ENCODE data around the gene TBC1D22A.

TBC1D22A gene

DNA sequence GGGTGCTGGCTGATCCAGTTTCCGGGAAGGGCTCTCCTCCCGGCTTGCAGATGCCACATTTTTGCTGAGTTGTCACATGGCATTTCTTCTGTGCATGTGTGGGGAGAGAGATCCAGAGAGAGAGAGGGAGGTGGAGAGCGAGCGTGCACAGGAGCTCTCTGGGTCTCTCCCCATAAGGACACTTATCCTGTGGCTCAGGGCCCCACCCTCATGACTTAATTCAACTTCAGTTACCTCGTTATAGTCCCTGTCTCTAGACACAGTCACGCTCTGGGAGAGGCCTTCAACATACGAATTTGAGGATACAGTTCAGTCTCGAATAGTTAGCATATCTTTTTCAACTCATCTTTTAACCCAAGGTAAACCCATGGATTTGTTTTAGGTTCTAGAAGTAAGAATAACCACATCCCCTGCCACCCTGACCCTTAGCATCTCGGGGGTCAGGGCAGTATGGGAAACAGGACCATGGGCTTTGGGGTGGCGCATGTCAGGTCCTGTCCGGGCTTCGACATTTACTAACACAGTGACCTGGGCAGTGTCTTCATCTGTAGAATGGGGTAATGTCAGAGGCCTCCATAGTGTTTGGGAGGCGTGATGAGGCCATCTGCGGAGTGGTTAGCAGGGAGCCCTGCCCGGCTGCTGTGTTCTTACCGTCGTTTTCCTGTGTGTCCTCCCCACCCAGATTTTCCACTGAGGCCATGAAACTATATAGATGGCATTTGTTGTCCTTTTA, 46.9 kb downstream of the TBC1D22A start:
- TF ChIP-seq CTCF (IDR thresholded peaks at IDR 0.05; ENCODE audit: extremely low read depth, missing control alignments): no peak

GRCh38 chr22:46810856-46811786, 48.7 kb downstream of the TBC1D22A start:
- DNase-seq (ENCODE audit: low spot score): no peak
- no peak for TF ChIP-seq CTCF (IDR thresholded peaks at IDR 0.05; ENCODE audit: extremely low read depth, missing control alignments)

More for the DNA sequence above, 46.9 kb downstream of the TBC1D22A start:
- no peak for DNase-seq (ENCODE audit: low spot score)

DNA sequence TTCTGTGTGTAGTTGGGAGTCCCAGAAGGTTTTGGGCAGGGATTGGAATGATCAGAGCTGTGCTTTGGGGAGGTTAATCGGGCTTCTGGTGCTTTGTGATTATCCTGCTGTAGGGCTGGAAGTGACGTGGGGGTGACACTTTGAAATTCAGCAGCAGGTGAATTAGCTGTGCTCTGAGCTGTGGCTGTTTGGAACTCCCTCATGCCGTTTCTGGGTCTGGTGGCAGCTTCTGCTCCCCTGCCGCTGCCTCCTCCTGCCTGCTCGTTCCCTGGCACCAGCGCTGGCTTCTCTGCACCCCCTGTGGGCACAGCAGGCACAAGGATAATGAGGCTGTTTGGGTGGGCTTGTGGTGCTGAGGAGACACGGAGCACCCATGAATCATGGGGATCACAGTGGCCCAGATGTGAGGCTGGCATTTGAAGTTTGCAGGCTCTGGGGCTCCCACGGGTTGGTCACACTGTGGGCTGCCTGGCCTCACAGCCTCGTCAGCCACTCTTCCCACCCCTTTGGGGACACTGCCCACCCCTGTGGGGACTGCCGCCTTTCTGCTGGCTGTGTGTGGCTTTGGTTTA, 49.7 kb downstream of the TBC1D22A start:
- no peak for DNase-seq (ENCODE audit: low spot score)
- no peak for TF ChIP-seq CTCF (IDR thresholded peaks at IDR 0.05; ENCODE audit: extremely low read depth, missing control alignments)

DNA sequence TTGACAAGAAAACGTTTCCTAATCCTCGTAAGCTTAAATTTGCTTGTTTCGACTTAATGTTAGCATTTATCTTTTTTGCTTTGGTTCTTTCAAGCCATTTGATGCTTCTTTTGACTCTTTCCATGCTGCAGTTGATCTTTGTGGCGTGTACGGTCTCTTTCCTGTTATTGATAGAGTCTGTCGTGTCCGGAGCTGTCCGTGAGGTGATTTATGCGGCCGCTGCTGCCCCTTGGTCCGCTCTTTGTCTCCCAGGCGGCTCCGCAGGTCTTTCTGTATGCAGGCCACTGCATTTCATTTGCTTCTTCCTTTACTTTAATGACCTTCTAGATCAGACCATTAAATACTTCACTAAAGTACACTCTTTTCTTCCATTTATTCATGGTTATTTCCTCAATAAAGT, 50.3 kb downstream of the TBC1D22A start:
- no peak for DNase-seq (ENCODE audit: low spot score)

GRCh38 chr22:46813816-46814597, 51.6 kb downstream of the TBC1D22A start:
- no peak for DNase-seq (ENCODE audit: low spot score)
- no peak for TF ChIP-seq CTCF (IDR thresholded peaks at IDR 0.05; ENCODE audit: extremely low read depth, missing control alignments)

More for the DNA sequence above, 50.3 kb downstream of the TBC1D22A start:
- no peak for TF ChIP-seq CTCF (IDR thresholded peaks at IDR 0.05; ENCODE audit: extremely low read depth, missing control alignments)

- no peak for TF ChIP-seq CTCF (IDR thresholded peaks at IDR 0.05; ENCODE audit: extremely low read depth, missing control alignments)
- DNase-seq (ENCODE audit: low spot score): no peak
Observed at GRCh38 chr22:46815132-46815531, 52.7 kb downstream of the TBC1D22A start.
